A549 (cell line): ENCODE results near the gene CRYBG3. TPM values are rescaled to one million over a fixed set of nuclear protein-coding genes. Genes with fewer than 3 reads are reported as not detected.

ENCODE experiments used
- ATAC-seq, 2 experiments: fragments of 200-7000 bp in 1 of 2; fragments of >200 bp in 1 of 2; cut with Nextera tagmentation in 1 of 2; cut with Tn5 transposase in 1 of 2; 3 replicates each; pipeline versions ENCODE4 v1.8.0 to v1.9.1; 2018 to 2020; ENCODE audit warnings: mild to moderate bottlenecking in 1 of 2, moderate library complexity in 1 of 2
- CTCF ChIA-PET: fragments of 300-600 bp; sonication (Branson Sonifier 250); formaldehyde crosslinking; extraction: SDS; loops from one replicate; lab custom pipeline; 2021; ENCODE audit warnings: antibody characterized with exemption, inconsistent platforms; lab: Yijun Ruan, JAX
- POLR2A ChIA-PET: fragments of 350-600 bp; formaldehyde crosslinking; extraction: SDS; loops from one replicate; lab custom pipeline; 2021; ENCODE audit warnings: antibody characterized with exemption, inconsistent platforms; lab: Yijun Ruan, JAX
- DNase-seq, 2 experiments: peaks; one replicate each; pipeline versions ENCODE4 v3.0.0 to v3.0.0-alpha.2; 2011 to 2016; ENCODE audit warnings: low read depth in 1 of 2, low spot score in 1 of 2
- FAIRE-seq: peaks from 2 replicates; lab custom pipeline; 2011; peaks lifted over from hg19 to GRCh38; lab: Jason Lieb, UNC
- H3K27ac ChIP-seq, 2 experiments: fragments of >200 bp; sonication (Bioruptor Twin); formaldehyde crosslinking; 3 replicates each; pipeline ENCODE4 v1.5.1; 2016 to 2017
- H3K4me1 ChIP-seq: fragments of >200 bp; sonication (Bioruptor Twin); formaldehyde crosslinking; 3 replicates; pipeline ENCODE4 v1.6.1; 2016
- H3K4me2 ChIP-seq: fragments of >200 bp; sonication (Bioruptor Twin); formaldehyde crosslinking; 3 replicates; pipeline ENCODE4 v1.6.1; 2016
- H3K4me3 ChIP-seq: fragments of >200 bp; sonication (Bioruptor Twin); formaldehyde crosslinking; 3 replicates; pipeline ENCODE4 v1.5.1; 2016
- H3K9me3 ChIP-seq: fragments of >200 bp; sonication (Bioruptor Twin); formaldehyde crosslinking; 3 replicates; pipeline ENCODE4 v1.6.1; 2016
- ATOH8 ChIP-seq: fragments of 250-450 bp; sonication (Bioruptor Pico); IDR thresholded peaks from 2 replicates; pipeline ENCODE4 v1.5.0; 2020; ENCODE audit warnings: low read depth, mild to moderate bottlenecking, moderate library complexity
- CBX8 ChIP-seq: fragments of 200-600 bp; sonication (generic); IDR thresholded peaks from 2 replicates; pipeline ENCODE4 v1.6.1; 2016
- CEBPB ChIP-seq, 2 experiments: fragments of >200 bp in 1 of 2; sonication (Bioruptor Twin) in 1 of 2; formaldehyde crosslinking in 1 of 2; IDR thresholded peaks; 2 replicates each; pipeline ENCODE4 v1.6.1; 2012 to 2016
- EHMT2 ChIP-seq: fragments of 200-600 bp; sonication (generic); IDR thresholded peaks from 2 replicates; pipeline ENCODE4 v1.6.1; 2016; ENCODE audit warnings: antibody characterized with exemption, low read depth, mild to moderate bottlenecking, moderate library complexity
- ELK1 ChIP-seq: fragments of 150-350 bp; IDR thresholded peaks from 2 replicates; pipeline ENCODE4 v1.6.1; 2014; ENCODE audit warnings: low read depth, mild to moderate bottlenecking, low read length
- FOXS1 ChIP-seq: fragments of 250-450 bp; sonication (Bioruptor Pico); IDR thresholded peaks from 2 replicates; pipeline ENCODE4 v1.5.0; 2020; ENCODE audit warnings: mild to moderate bottlenecking, moderate library complexity
- HDAC2 ChIP-seq: fragments of 200-600 bp; sonication (generic); IDR thresholded peaks from 2 replicates; pipeline ENCODE4 v1.6.1; 2016
- HMGXB4 ChIP-seq: fragments of 250-450 bp; sonication (Bioruptor Pico); IDR thresholded peaks from 2 replicates; pipeline ENCODE4 v1.5.0; 2021; ENCODE audit warnings: mild to moderate bottlenecking, moderate library complexity, borderline replicate concordance
- HOXB13 ChIP-seq: fragments of 250-450 bp; sonication (Bioruptor Pico); IDR thresholded peaks from 2 replicates; pipeline ENCODE4 v1.5.0; 2020; ENCODE audit warnings: low read depth, mild to moderate bottlenecking, moderate library complexity
- JUNB ChIP-seq: fragments of >200 bp; sonication (Bioruptor Twin); formaldehyde crosslinking; IDR thresholded peaks from 2 replicates; pipeline ENCODE4 v1.6.1; 2016
- MAFK ChIP-seq: fragments of 450-650 bp; IDR thresholded peaks from 2 replicates; pipeline ENCODE4 v1.6.1; 2014; ENCODE audit not compliant: partially characterized antibody
- MAZ ChIP-seq: fragments of 150-350 bp; IDR thresholded peaks from 2 replicates; pipeline ENCODE4 v1.6.1; 2014; ENCODE audit warnings: antibody characterized with exemption, low read depth, low read length, borderline replicate concordance
- NFE2L2 ChIP-seq: fragments of 150-350 bp; conservative IDR thresholded peaks from 2 replicates; pipeline ENCODE4 v1.6.1; 2014; ENCODE audit warnings: low read length
- NR3C1 ChIP-seq: fragments of >200 bp; sonication (Bioruptor Twin); formaldehyde crosslinking; IDR thresholded peaks from 3 replicates; pipeline ENCODE4 v1.6.1; 2017
- PBX3 ChIP-seq: IDR thresholded peaks from 2 replicates; pipeline ENCODE4 v1.6.1; 2012
- PHF8 ChIP-seq: fragments of 200-600 bp; sonication (generic); IDR thresholded peaks from 2 replicates; pipeline ENCODE4 v1.6.1; 2016; ENCODE audit warnings: low read depth, mild to moderate bottlenecking, antibody characterized with exemption, moderate library complexity, borderline replicate concordance
- REST ChIP-seq: fragments of 200-600 bp; sonication (generic); IDR thresholded peaks from 2 replicates; pipeline ENCODE4 v1.6.1; 2016; ENCODE audit warnings: antibody characterized with exemption, mild to moderate bottlenecking, moderate library complexity
- RNF2 ChIP-seq: fragments of 200-600 bp; sonication (generic); IDR thresholded peaks from 2 replicates; pipeline ENCODE4 v1.6.1; 2016; ENCODE audit warnings: low read depth, mild to moderate bottlenecking, antibody characterized with exemption, moderate library complexity, borderline replicate concordance
- SMC3 ChIP-seq: fragments of >200 bp; sonication (Bioruptor Twin); formaldehyde crosslinking; IDR thresholded peaks from 3 replicates; pipeline ENCODE4 v1.6.1; 2018; ENCODE audit warnings: inconsistent platforms
- TP53 ChIP-seq: fragments of 250-450 bp; sonication (Bioruptor Pico); IDR thresholded peaks from 2 replicates; pipeline ENCODE4 v1.5.0; 2021; ENCODE audit warnings: mild to moderate bottlenecking, moderate library complexity
- USF2 ChIP-seq: fragments of 450-650 bp; IDR thresholded peaks from 2 replicates; pipeline ENCODE4 v1.6.1; 2014; ENCODE audit warnings: antibody characterized with exemption
- ZC3H11A ChIP-seq: fragments of 450-650 bp; IDR thresholded peaks from 2 replicates; pipeline ENCODE4 v1.6.1; 2014; ENCODE audit warnings: antibody characterized with exemption, mild to moderate bottlenecking
- ZNF302 ChIP-seq: fragments of 250-450 bp; sonication (Bioruptor Pico); IDR thresholded peaks from 2 replicates; pipeline ENCODE4 v1.9.0; 2021; ENCODE audit warnings: inconsistent platforms, mild to moderate bottlenecking, moderate library complexity
- ZSCAN20 ChIP-seq: fragments of 250-450 bp; sonication (Bioruptor Pico); IDR thresholded peaks from 2 replicates; pipeline ENCODE4 v1.8.0; 2022; ENCODE audit warnings: mild to moderate bottlenecking, moderate library complexity
- WGBS: methylation state at CpG from one replicate; pipeline ENCODE4 v1.1.6; 2017; ENCODE audit errors: missing lambda C conversion rate; 5-methylcytosine and 5-hydroxymethylcytosine counted together
- polyA plus RNA-seq, 4 experiments: library from polyadenylated mRNA; depleted of rRNA in 3 of 4; stranded (reverse); fragments of >200 nt; fragmentation: RNase III in 1 of 4; extraction: RNeasy Plus Mini Kit Qiagen cat#74134 plus additional on column Dnase treatment in 1 of 4; gene quantifications; 2 replicates in 3 of 4; 3 replicates in 1 of 4; pipeline ENCODE4 v1.2.3, GENCODE V29; 2011 to 2017

CRYBG3 gene
- polyA plus RNA-seq, 2 of the 4 experiments (the other 2 are of a cell fraction) = 3.6 to 8.7 TPM

- FAIRE-seq = no peak
- no peaks in the 10 kb centered on the region for H3K4me1 ChIP-seq
- H3K4me2 ChIP-seq = no peak overlapping the region
- no peaks in the 10 kb centered on the region for H3K9me3 ChIP-seq
- H3K4me3 ChIP-seq = no peak overlapping the region
- 74% methylated on average over 3 of the region's 3 CpGs for WGBS
- POLR2A ChIA-PET = no interaction called here
- CTCF ChIA-PET = interaction anchor here (0.6 to 1.0 kb wide), 2 partner anchors 48 to 128 kb away, joined by 3 to 4 read pairs; no protein-coding TSS in a partner anchor
- no peak overlapping the region for H3K27ac ChIP-seq
- ATAC-seq = no peak
- TF ChIP-seq RNF2 (no peak), FOXS1 (CRISPR knock-in tag) (no peak), EHMT2 (no peak), SMC3 (no peak), ZSCAN20 (CRISPR knock-in tag) (no peak), MAFK (no peak), ZC3H11A (no peak), HMGXB4 (no peak), NFE2L2 (no peak)
- TF ChIP-seq, all 56 proteins: peak for 0
- DNase-seq = no peak
Measured at GRCh38 chr3:97895216-97895615, 73.4 kb downstream of the CRYBG3 start.

- no peak overlapping the region for H3K4me2 ChIP-seq
- CTCF ChIA-PET = interaction anchor here (1.0 kb wide), 1 partner anchor 127 kb away, joined by 4 read pairs; no protein-coding TSS in a partner anchor
- no peaks in the 10 kb centered on the region for H3K4me1 ChIP-seq
- no peak for ATAC-seq
- FAIRE-seq = no peak
- POLR2A ChIA-PET = no interaction called here
- no peaks in the 10 kb centered on the region for H3K9me3 ChIP-seq
- TF ChIP-seq REST (no peak), ZSCAN20 (CRISPR knock-in tag) (no peak), USF2 (no peak), SMC3 (no peak), ATOH8 (CRISPR knock-in tag) (no peak), FOXS1 (CRISPR knock-in tag) (no peak), CEBPB (IDR thresholded peaks at IDR 0.05) (no peak), ZNF302 (CRISPR knock-in tag) (no peak), JUNB (no peak), HDAC2 (no peak), TP53 (CRISPR knock-in tag) (no peak), MAZ (no peak), HOXB13 (CRISPR knock-in tag) (no peak), RNF2 (no peak), ELK1 (no peak), PBX3 (no peak), PHF8 (no peak), NR3C1 (no peak), CBX8 (no peak)
- DNase-seq = no peak
- 84% methylated on average over 1 of the region's 1 CpG for WGBS
- H3K27ac ChIP-seq = no peak overlapping the region
- no peak overlapping the region for H3K4me3 ChIP-seq
Measured at GRCh38 chr3:97896129-97896528, 74.3 kb downstream of the CRYBG3 start.
